Measurements from ENCODE around the gene DRAP1. TPM values are rescaled to one million over a fixed set of nuclear protein-coding genes. Genes with fewer than 3 reads are reported as not detected.

The DRAP1 gene
- total RNA-seq, 1 experiment from 2014 or later: 581 TPM

DNA sequence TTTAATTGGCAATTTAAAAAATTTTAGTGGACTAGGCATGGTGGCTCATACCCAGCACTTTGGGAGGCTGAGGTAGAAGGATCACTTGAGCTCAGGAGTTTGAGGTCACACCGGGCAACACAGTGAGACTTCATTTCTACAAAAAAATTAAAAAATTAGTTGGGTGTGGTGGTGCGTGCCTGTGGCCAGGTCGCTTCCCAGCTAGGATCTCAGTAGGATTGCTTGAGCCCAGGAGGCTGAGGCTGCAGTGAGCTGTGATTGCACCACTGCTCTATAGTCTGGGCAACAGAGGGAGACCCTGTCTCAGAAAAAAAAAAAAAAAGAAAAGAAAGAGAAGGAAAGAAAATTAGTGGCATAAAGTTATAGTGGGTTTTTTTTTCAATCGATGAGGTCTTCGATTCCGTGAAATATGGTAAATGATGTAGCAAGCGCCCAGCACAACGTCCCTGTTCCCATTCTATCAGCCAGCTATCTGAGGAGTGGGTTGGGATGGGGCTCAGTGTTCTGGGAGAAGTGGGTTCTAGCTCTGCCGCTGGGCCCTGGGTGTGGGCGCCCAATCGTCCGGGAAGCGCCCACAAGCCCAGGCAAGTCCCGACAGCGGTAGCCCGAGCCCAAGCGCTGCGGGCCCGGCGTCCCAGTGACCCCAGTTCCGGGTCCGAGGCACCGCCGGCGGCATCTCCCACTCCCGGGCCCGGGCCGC, 20.4 kb upstream of the DRAP1 start:
- ATAC-seq (no peak), DNase-seq (ENCODE audit: low read depth, low spot score) (no peak)
- H3K27ac ChIP-seq (ENCODE audit: low read length): peak overlapping the region; percentile 87
- TSS peak; percentile 66 for BruUV-seq (replicated peaks)
- CTCF ChIA-PET: interaction anchor here (0.7 kb wide), 1 partner anchor 16 kb away, joined by 10 read pairs; no protein-coding TSS in a partner anchor
- H3K4me3 ChIP-seq (ENCODE audit: low read depth in 2 of 2, low read length in 2 of 2): peak overlapping the region; percentile 82 to 89
- peaks cover 66% of the 10 kb centered on the region for H3K4me1 ChIP-seq (ENCODE audit: control insufficient read depth, insufficient read depth, low read length)
- no peaks in the 10 kb centered on the region for H3K27me3 ChIP-seq (ENCODE audit: control insufficient read depth, insufficient read depth, low read length)
- no peaks in the 10 kb centered on the region for H3K9me3 ChIP-seq (ENCODE audit: control insufficient read depth, insufficient read depth, low read depth, low read length)
- POLR2A ChIA-PET: interaction anchor here (0.5 to 4.4 kb wide), 12 partner anchors 8 to 1059 kb away, joined by 3 to 37 read pairs (median 6); partner anchors contain the start of genes CCDC85B and FIBP
- intact Hi-C loops (cut with micrococcal nuclease; ENCODE audit: unreplicated experiment): no loop called here
- H3K36me3 ChIP-seq (ENCODE audit: control insufficient read depth, insufficient read depth, low read length): no peaks in the 10 kb centered on the region; the same call in 1 of the 2 replicates
- in situ Hi-C loops (cut with HindIII; ENCODE audit: low pct_unique_long_range_greater_than_20kb, low sequenced_read_pairs): no loop called here
- TF ChIP-seq SIN3A (IDR thresholded peaks at IDR 0.05; ENCODE audit: borderline replicate concordance, insufficient read depth, low read depth, low read length) (peak; percentile 85; the same call in 1 of the 2 replicates), TCF7L2 (IDR thresholded peaks at IDR 0.05; ENCODE audit: low read depth, low read length) (no peak), POLR2AphosphoS5 (IDR thresholded peaks at IDR 0.05; ENCODE audit: low read depth, low read length) (no peak), REST (IDR thresholded peaks at IDR 0.05; ENCODE audit: insufficient read depth in 1 of 2, low read depth in 2 of 2, low read length in 1 of 2) (0 out of 4 replicates have a peak, but pooled peaks of 1 of the 2 experiments have one; percentile 32)
- TF ChIP-seq, protein P1, sequence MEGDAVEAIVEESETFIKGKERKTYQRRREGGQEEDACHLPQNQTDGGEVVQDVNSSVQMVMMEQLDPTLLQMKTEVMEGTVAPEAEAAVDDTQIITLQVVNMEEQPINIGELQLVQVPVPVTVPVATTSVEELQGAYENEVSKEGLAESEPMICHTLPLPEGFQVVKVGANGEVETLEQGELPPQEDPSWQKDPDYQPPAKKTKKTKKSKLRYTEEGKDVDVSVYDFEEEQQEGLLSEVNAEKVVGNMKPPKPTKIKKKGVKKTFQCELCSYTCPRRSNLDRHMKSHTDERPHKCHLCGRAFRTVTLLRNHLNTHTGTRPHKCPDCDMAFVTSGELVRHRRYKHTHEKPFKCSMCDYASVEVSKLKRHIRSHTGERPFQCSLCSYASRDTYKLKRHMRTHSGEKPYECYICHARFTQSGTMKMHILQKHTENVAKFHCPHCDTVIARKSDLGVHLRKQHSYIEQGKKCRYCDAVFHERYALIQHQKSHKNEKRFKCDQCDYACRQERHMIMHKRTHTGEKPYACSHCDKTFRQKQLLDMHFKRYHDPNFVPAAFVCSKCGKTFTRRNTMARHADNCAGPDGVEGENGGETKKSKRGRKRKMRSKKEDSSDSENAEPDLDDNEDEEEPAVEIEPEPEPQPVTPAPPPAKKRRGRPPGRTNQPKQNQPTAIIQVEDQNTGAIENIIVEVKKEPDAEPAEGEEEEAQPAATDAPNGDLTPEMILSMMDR (IDR thresholded peaks at IDR 0.05): no peak

GRCh38 chr11:65899356-65900124, 19.7 kb upstream of the DRAP1 start:
- TF ChIP-seq, protein P1 (IDR thresholded peaks at IDR 0.05): no peak
- TF ChIP-seq POLR2AphosphoS5 (IDR thresholded peaks at IDR 0.05; ENCODE audit: low read depth, low read length): peak; percentile 65
- no peak for TF ChIP-seq TCF7L2 (IDR thresholded peaks at IDR 0.05; ENCODE audit: low read depth, low read length)
- no peak for TF ChIP-seq REST (IDR thresholded peaks at IDR 0.05; ENCODE audit: insufficient read depth in 1 of 2, low read depth in 2 of 2, low read length in 1 of 2)
- TF ChIP-seq SIN3A (IDR thresholded peaks at IDR 0.05; ENCODE audit: borderline replicate concordance, insufficient read depth, low read depth, low read length): no peak
- Histone ChIP-seq H3K4me1 (ENCODE audit: control insufficient read depth, insufficient read depth, low read length) (peaks cover 65% of the 10 kb centered on the region), H3K36me3 (ENCODE audit: control insufficient read depth, insufficient read depth, low read length) (no peaks in the 10 kb centered on the region; the same call in 1 of the 2 replicates), H3K27me3 (ENCODE audit: control insufficient read depth, insufficient read depth, low read length) (no peaks in the 10 kb centered on the region), H3K4me3 (ENCODE audit: low read depth in 2 of 2, low read length in 2 of 2) (peak overlapping the region; percentile 82 to 89), H3K9me3 (ENCODE audit: control insufficient read depth, insufficient read depth, low read depth, low read length) (no peaks in the 10 kb centered on the region), H3K27ac (ENCODE audit: low read length) (peak overlapping the region; percentile 87)
- ATAC-seq (peak; percentile 19), DNase-seq (ENCODE audit: low read depth, low spot score) (no peak)
- POLR2A ChIA-PET: interaction anchor here (0.5 to 3.2 kb wide), 7 partner anchors 9 to 125 kb away, joined by 3 to 20 read pairs (median 7); partner anchors contain the start of gene CCDC85B
- CTCF ChIA-PET: interaction anchor here (0.7 kb wide), 1 partner anchor 15 kb away, joined by 10 read pairs; no protein-coding TSS in a partner anchor
- BruUV-seq (replicated peaks): no TSS peak
- in situ Hi-C loops (cut with HindIII; ENCODE audit: low pct_unique_long_range_greater_than_20kb, low sequenced_read_pairs): no loop called here
- intact Hi-C loops (cut with micrococcal nuclease; ENCODE audit: unreplicated experiment): no loop called here

Measured in Panc1 (cell line).